Esophagus mucosa (tissue), 1 donor: Measurements from ENCODE around the gene LIN52. TPM values are rescaled to one million over a fixed set of nuclear protein-coding genes. Genes with fewer than 3 reads are reported as not detected.

Experiments
- ATAC-seq: fragments of 200-7000 bp; cut with Tn5 transposase; one replicate; pipeline ENCODE4 v1.9.1; 2020
- total RNA-seq: library from RNA; stranded (reverse); gene quantifications from one replicate; pipeline ENCODE4 v1.2.4, GENCODE V29; 2023
- donor health status: DM: yes; HTN: yes; CAD: no.

The LIN52 gene
- total RNA-seq = 3.5 TPM

GRCh38 chr14:74084277-74085046 lies at the start of gene LIN52, which contains the start of gene ALDH6A1:
LIN52 (plus strand) TSS chr14:74084956; CDS start chr14:74084975, 19 bp downstream.
ALDH6A1 (minus strand) TSS chr14:74084453; CDS start chr14:74084394, 59 bp downstream.
- peak; percentile 98 for ATAC-seq

GRCh38 chr14:74035556-74035955 lies 49.2 kb upstream of the LIN52 start:
- ATAC-seq = no peak

GRCh38 chr14:74038020-74038859 lies 46.5 kb upstream of the LIN52 start:
- ATAC-seq = peak; percentile 59

GRCh38 chr14:74042296-74042695 lies 42.5 kb upstream of the LIN52 start:
- ATAC-seq = no peak

- no peak for ATAC-seq
Observed at GRCh38 chr14:74045522-74045921, 39.2 kb upstream of the LIN52 start.

GRCh38 chr14:74048281-74048680 lies 36.5 kb upstream of the LIN52 start:
- ATAC-seq = no peak

- no peak for ATAC-seq
Observed at GRCh38 chr14:74049876-74050495, 34.8 kb upstream of the LIN52 start.

- peak; percentile 20 for ATAC-seq
Observed at GRCh38 chr14:74062809-74063150, 22.0 kb upstream of the LIN52 start.

- ATAC-seq = no peak
Observed at GRCh38 chr14:74064426-74064825, 20.3 kb upstream of the LIN52 start.

- ATAC-seq = no peak
Observed at GRCh38 chr14:74064883-74065282, 19.9 kb upstream of the LIN52 start.

GRCh38 chr14:74065746-74066575 lies 18.8 kb upstream of the LIN52 start:
- no peak for ATAC-seq

GRCh38 chr14:74077401-74077800 lies 7.4 kb upstream of the LIN52 start:
- ATAC-seq = no peak

- no peak for ATAC-seq
Observed at GRCh38 chr14:74080820-74081460, 3.8 kb upstream of the LIN52 start.

- no peak for ATAC-seq
Observed at GRCh38 chr14:74081491-74081890, 3.3 kb upstream of the LIN52 start.

GRCh38 chr14:74083161-74083560 lies 1.6 kb upstream of the LIN52 start:
- no peak for ATAC-seq

- peak; percentile 24 for ATAC-seq
Observed at GRCh38 chr14:74083784-74084276, 926 bp upstream of the LIN52 start.

GRCh38 chr14:74085047-74085637 lies 386 bp downstream of the LIN52 start:
- peak; percentile 3 for ATAC-seq

GRCh38 chr14:74085828-74086227 lies 1.1 kb downstream of the LIN52 start:
- no peak for ATAC-seq

GRCh38 chr14:74089251-74090020 lies 4.7 kb downstream of the LIN52 start:
- ATAC-seq = no peak

GRCh38 chr14:74105381-74105780 lies 20.6 kb downstream of the LIN52 start:
- ATAC-seq = no peak
